ENCODE measurements around the gene CHST5. TPM values are rescaled to one million over a fixed set of nuclear protein-coding genes. Genes with fewer than 3 reads are reported as not detected.
A peak's percentile ranks its signal among the peaks of the same experiment; 100 is the strongest.

The CHST5 gene
- total and polyA plus RNA-seq, 12 donors: 0.06 to 0.68 (median 0.32) TPM; not detected in 3

- H3K27ac ChIP-seq: peak overlapping the region in 2 of 5 donors; percentile 56 to 65
Measured at GRCh38 chr16:75494661-75495075, 41.2 kb downstream of the CHST5 start.

GRCh38 chr16:75494184-75494583 is 41.7 kb downstream of the CHST5 start:
- TF ChIP-seq CTCF (IDR thresholded peaks at IDR 0.05) (no peak), POLR2A (IDR thresholded peaks at IDR 0.05) (no peak)
- Histone ChIP-seq H3K27ac (no peak overlapping the region), H3K27me3 (no peaks in the 10 kb centered on the region), H3K4me3 (peak overlapping the region in 1 of 4 donors; percentile 57), H3K4me1 (replicated peaks in 1 of 2) (peaks cover 20 to 46% of the 10 kb centered on the region in 2 donors), H3K36me3 (replicated peaks in 1 of 2) (no peaks in the 10 kb centered on the region), H3K9me3 (replicated peaks in 1 of 3) (no peaks in the 10 kb centered on the region)
- intact Hi-C loops (cut with DNase I): no loop called here
- no peak for DNase-seq
- WGBS, 4 donors: 62 to 89% (median 76%) methylated on average over 5 of the region's 5 CpGs

More at GRCh38 chr16:75494661-75495075, 41.2 kb downstream of the CHST5 start:
- WGBS, 4 donors: 3 to 54% (median 11%) methylated on average over 9 to 26 of the region's 26 CpGs
- Histone ChIP-seq H3K4me1 (replicated peaks in 1 of 2) (peaks cover 20 to 43% of the 10 kb centered on the region in 2 donors), H3K36me3 (replicated peaks in 1 of 2) (no peaks in the 10 kb centered on the region), H3K4me3 (peak overlapping the region; percentile 21 to 57 (median 46)), H3K9me3 (replicated peaks in 1 of 3) (no peaks in the 10 kb centered on the region), H3K27me3 (no peaks in the 10 kb centered on the region)
- TF ChIP-seq POLR2A (IDR thresholded peaks at IDR 0.05): no peak
- no peak for TF ChIP-seq CTCF (IDR thresholded peaks at IDR 0.05)
- intact Hi-C loops (cut with DNase I): no loop called here
- DNase-seq: peak in 2 of 7 donors; percentile 22 to 34

- no peak overlapping the region for H3K4me3 ChIP-seq
- no peaks in the 10 kb centered on the region for H3K9me3 ChIP-seq (replicated peaks in 1 of 3)
- no peaks in the 10 kb centered on the region for H3K36me3 ChIP-seq (replicated peaks in 1 of 2)
- intact Hi-C loops (cut with DNase I): no loop called here
- no peaks in the 10 kb centered on the region for H3K27me3 ChIP-seq
- TF ChIP-seq CTCF (IDR thresholded peaks at IDR 0.05) (peak in 1 of 6 experiments; percentile 25), POLR2A (IDR thresholded peaks at IDR 0.05) (no peak)
- peaks cover 20 to 39% of the 10 kb centered on the region in 2 donors for H3K4me1 ChIP-seq (replicated peaks in 1 of 2)
- peak overlapping the region in 2 of 5 donors; percentile 32 to 46 for H3K27ac ChIP-seq
- WGBS, 4 donors: 67 to 82% (median 71%) methylated on average over 1 of the region's 1 CpG
- peak in 6 of 7 donors; percentile 51 to 78 (median 70) for DNase-seq
Measured at GRCh38 chr16:75491876-75492275, 44.0 kb downstream of the CHST5 start.

GRCh38 chr16:75488322-75488721 is 47.6 kb downstream of the CHST5 start:
- peak in 6 of 7 donors; percentile 69 to 75 (median 73) for DNase-seq
- intact Hi-C loops (cut with DNase I): no loop called here
- Histone ChIP-seq H3K27ac (peak overlapping the region; percentile 23 to 88 (median 77)), H3K36me3 (replicated peaks in 1 of 2) (no peaks in the 10 kb centered on the region), H3K4me3 (no peak overlapping the region), H3K27me3 (no peaks in the 10 kb centered on the region), H3K4me1 (replicated peaks in 1 of 2) (peaks cover 27 to 41% of the 10 kb centered on the region in 2 donors), H3K9me3 (replicated peaks in 1 of 3) (no peaks in the 10 kb centered on the region)
- WGBS, 4 donors: 50 to 62% (median 55%) methylated on average over 2 of the region's 2 CpGs
- TF ChIP-seq CTCF (IDR thresholded peaks at IDR 0.05) (no peak), POLR2A (IDR thresholded peaks at IDR 0.05) (peak in 1 of 2 donors; percentile 73)

Measured in adrenal gland (tissue), 12 donors.